Fibroblast of skin of scalp (primary cell): Measurements from ENCODE around the gene GPT2.

Experiments
- DNase-seq: peaks from one replicate; pipeline ENCODE4 v3.0.0-alpha.2; 2013

The GPT2 gene

DNA sequence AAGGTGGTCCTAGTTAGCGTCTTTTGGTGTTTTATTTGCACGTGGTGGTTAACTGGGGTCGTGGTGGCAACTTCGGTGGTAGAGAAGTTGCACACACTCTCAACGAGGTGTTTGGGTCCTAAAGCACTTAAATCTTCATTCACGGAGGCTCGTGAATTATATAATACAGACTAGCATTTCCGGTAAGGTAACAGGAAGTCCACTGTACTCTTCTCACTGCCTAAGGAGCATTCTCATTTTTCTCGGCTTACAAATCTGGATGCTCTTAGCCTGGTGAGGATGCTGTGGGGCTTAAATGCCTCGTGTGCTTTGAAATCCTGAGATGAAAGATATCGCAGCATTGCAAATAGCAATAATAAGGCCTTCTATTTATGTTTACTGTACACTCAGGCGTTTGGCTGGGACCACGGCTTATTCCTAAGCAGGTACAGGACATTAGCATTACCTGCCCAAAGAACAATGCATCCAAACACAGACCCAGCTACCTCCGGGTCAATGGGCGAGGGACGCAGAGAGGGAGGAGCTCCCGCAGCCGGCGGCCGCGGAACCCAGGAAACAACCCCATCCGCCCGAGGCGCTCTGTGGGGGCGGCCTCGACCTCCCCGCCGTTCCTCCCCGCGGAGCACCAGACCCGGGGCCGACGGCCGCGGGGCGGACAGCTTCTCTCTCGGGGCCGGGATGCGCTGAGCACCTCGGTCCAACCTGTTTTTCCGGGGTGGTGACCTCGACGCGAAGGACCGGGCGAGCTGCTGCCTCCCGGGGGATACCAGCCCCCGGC is 88.5 kb downstream of the GPT2 start:
- DNase-seq, result peak; percentile 9

DNA sequence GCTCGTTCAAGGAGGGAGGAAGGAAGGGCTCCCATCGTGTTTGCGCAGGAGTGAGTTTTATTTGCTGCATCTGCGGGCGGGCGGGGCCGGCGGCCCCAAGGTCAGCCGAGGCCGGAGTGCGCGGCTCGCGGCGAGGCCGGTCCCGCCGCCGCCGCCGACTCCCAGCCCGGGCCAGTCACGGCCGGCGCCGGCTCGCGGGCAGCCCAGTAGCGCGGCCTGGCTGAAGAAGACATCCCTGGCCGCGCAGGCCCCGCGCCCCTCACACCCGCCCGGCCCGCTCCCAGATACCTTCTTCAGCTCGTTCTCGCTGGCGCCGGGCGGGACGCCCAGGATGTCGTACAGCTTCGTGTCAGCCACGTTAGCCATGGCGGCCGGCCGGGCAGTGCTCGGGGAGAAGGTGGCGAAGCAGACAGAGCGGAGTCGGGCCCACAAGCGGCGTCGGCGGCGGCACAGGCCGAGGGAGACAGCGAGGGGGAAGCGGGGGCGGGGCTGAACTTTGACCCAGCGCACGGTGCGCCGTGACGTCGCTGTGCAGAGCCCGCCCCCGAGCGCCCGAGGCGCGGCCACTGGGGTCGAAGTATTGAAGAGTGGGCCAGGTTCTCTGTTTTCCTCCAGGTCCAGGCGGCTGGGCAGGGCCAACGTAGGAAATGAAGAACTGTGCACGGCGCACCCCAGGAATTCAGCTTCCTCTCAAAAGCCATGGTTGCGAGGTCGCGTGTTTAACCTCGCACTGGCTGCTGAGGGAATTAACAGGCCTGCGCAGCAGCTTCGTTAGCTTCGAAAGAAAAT is 89.2 kb downstream of the GPT2 start, which contains the start of gene DNAJA2:
DNAJA2 (minus strand) TSS at position 468 of the 789 bp plus-strand sequence; CDS start at position 366, 102 bp downstream.
- peak; percentile 88 for DNase-seq

DNA sequence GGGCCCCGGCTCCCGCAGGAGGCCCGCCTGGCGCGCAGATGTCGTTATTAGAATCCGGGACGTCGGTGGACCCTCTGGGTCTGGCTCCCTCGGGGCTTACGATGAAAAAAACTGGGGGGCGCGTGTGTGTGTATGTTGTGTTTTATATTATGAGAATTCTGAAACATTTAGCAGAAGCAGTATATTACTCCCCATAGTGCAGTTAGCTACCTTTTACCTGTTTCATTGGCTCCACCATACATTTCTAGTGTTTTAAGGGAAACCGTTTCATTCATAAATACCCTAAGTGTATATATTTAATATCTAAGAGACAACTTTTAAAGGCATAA is 89.8 kb downstream of the GPT2 start:
- DNase-seq, result no peak

DNA sequence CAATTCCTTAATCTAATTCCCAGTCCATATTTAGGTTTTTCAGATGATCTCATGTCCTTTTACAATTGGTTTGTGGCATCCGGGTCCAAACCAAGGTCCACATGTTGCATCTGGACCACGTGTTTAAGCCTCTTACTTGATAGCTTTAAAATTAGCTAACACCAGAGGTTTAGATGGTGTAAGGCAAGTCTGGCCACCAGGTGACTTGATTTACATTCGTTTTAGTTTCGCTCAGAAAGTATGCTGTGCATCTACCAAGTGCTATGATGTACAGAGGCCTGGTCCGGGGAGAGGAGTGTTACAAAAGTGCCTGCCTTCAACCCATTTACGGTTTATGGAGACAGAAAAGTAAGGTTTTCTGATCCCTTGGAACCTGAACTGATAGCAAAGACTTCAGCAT is 90.2 kb downstream of the GPT2 start:
- peak; percentile 17 for DNase-seq

DNA sequence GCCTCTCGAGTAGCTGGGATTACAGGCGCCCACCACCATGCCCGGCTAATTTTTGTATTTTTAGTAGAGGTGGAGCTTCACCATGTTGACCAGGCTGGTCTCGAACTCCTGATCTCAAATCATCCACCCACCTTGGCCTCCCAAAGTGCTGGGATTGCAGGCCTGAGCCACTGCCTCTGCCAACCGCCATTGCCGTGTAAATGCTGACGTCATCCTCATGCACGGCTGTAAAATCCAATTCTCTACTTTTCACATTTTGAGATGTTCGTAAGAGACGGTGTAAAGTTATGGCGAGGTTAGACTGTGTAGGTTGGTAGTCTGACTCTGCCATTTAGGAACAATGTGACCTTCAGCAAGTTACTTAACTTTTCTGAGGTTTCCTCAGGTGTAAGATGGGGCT is 91.0 kb downstream of the GPT2 start:
- no peak for DNase-seq

DNA sequence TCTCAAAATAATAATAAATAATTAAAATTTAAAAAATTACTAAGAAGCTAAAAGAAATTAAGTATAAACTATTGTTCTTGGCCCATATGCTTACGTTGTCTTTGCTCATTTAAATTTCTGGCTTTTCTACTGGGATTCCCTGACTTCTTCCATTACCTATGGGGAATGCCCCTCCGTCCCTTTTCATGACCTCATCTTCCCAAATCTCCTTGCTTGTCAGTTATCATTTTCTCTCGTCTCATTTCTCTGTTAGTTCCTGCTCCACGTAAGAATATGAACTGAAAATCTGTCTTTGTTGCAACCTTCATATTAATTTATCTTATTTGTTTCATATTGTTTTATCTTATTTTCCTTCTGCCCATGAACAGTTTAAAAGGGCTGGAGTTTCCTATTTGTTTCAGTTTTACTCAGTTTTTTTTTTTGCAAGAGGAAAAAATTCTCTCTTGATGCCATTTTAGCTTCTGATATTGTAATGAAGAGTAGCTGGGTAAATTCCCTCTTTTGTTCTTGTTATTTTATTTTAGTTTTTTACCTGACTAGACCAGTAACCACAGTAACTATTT is 91.8 kb downstream of the GPT2 start:
- no peak for DNase-seq

DNA sequence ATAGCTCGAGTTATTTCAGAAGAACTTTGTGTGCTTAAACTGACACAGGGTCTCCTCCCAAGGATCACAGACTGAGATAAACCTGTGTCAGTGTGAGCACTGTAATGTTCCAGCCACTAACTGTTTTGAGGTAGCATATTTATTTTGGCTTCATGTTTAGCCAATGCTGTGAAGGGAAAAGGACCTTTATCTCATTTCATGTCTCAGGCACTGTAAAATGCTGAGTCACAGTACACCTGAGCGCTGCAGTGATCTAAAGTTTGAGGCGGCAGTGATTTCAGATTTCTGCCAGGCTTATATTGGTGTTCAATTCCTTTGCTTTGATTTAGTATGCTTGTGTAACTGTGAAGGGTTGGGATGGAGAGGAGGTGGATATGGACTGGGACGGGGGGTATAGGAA is 92.4 kb downstream of the GPT2 start:
- no peak for DNase-seq
